Brain microvascular endothelial cell (primary cell): ENCODE measurements around the gene FGF2.

Experiments used
- DNase-seq: peaks from one replicate; pipeline ENCODE4 v3.0.0-alpha.2; 2020
- H3K27ac ChIP-seq: fragments of 250-450 bp; sonication (Bioruptor Pico); 2 replicates; pipeline ENCODE4 v1.5.1; 2020; ENCODE audit warnings: mild to moderate bottlenecking, moderate library complexity
- H3K27me3 ChIP-seq: fragments of 250-450 bp; sonication (Bioruptor Pico); replicated peaks from 2 replicates; pipeline ENCODE4 v1.5.1; 2020; ENCODE audit warnings: mild to moderate bottlenecking
- H3K36me3 ChIP-seq: fragments of 250-450 bp; sonication (Bioruptor Pico); replicated peaks from 2 replicates; pipeline ENCODE4 v1.5.1; 2020; ENCODE audit warnings: mild to moderate bottlenecking
- H3K4me3 ChIP-seq: 2 replicates; pipeline ENCODE4 v1.5.1; 2011; ENCODE audit warnings: low read depth, mild to moderate bottlenecking, control low read depth, low read length, moderate library complexity
- CTCF ChIP-seq: IDR thresholded peaks from 2 replicates; pipeline ENCODE4 v1.5.1; 2011; ENCODE audit warnings: low read depth, mild to moderate bottlenecking, moderate library complexity, low read length, control low read depth, inconsistent platforms; ENCODE audit errors: missing control alignments
- in situ Hi-C: cut with HindIII; loops from 2 replicates; pipeline ENCODE4 v1.10.0; 2017; ENCODE audit warnings: low sequenced_read_pairs, low pct_ligation_motif_present

The FGF2 gene

GRCh38 chr4:122796801-122797404 lies 29.7 kb upstream of the FGF2 start:
- Histone ChIP-seq H3K36me3 (no peaks in the 10 kb centered on the region), H3K27me3 (no peaks in the 10 kb centered on the region), H3K4me3 (no peak overlapping the region), H3K27ac (no peak overlapping the region)
- DNase-seq: no peak
- in situ Hi-C loops: no loop called here
- TF ChIP-seq CTCF: no peak

- Histone ChIP-seq H3K27ac (peak overlapping the region; percentile 79), H3K36me3 (no peaks in the 10 kb centered on the region), H3K27me3 (no peaks in the 10 kb centered on the region), H3K4me3 (no peak overlapping the region)
- no peak for DNase-seq
- TF ChIP-seq CTCF: no peak
- in situ Hi-C loops: no loop called here
These were observed 29.1 kb upstream of the FGF2 start for GRCh38 chr4:122797405-122798094.

- in situ Hi-C loops: no loop called here
- peak; percentile 92 for DNase-seq
- no peak overlapping the region for H3K4me3 ChIP-seq
- H3K27me3 ChIP-seq: no peaks in the 10 kb centered on the region
- TF ChIP-seq CTCF: peak; percentile 41
- H3K27ac ChIP-seq: peak overlapping the region; percentile 79
- H3K36me3 ChIP-seq: no peaks in the 10 kb centered on the region
These were observed 28.5 kb upstream of the FGF2 start for GRCh38 chr4:122798101-122798500.

GRCh38 chr4:122798917-122799316 lies 27.7 kb upstream of the FGF2 start:
- H3K27me3 ChIP-seq: no peaks in the 10 kb centered on the region
- H3K36me3 ChIP-seq: no peaks in the 10 kb centered on the region
- no peak overlapping the region for H3K4me3 ChIP-seq
- in situ Hi-C loops: no loop called here
- TF ChIP-seq CTCF: no peak
- DNase-seq: no peak
- peak overlapping the region; percentile 79 for H3K27ac ChIP-seq

GRCh38 chr4:122803788-122804208 lies 22.8 kb upstream of the FGF2 start:
- in situ Hi-C loops: no loop called here
- TF ChIP-seq CTCF: no peak
- peak; percentile 68 for DNase-seq

More at GRCh38 chr4:122803788-122804208, 22.8 kb upstream of the FGF2 start:
- no peaks in the 10 kb centered on the region for H3K27me3 ChIP-seq
- no peak overlapping the region for H3K4me3 ChIP-seq
- no peaks in the 10 kb centered on the region for H3K36me3 ChIP-seq
- H3K27ac ChIP-seq: no peak overlapping the region
